Loucy (cell line): ENCODE results near the gene NHLH1.

ENCODE experiments used
- H2AFZ ChIP-seq: fragments of 200-600 bp; sonication (generic); 2 replicates; pipeline ENCODE4 v1.6.0; 2016; ENCODE audit warnings: antibody characterized with exemption, mild to moderate bottlenecking, low read length, moderate library complexity
- H3F3A ChIP-seq: fragments of 200-600 bp; 2 replicates; pipeline ENCODE4 v1.6.0; 2016; ENCODE audit warnings: antibody characterized with exemption, low read depth, mild to moderate bottlenecking
- H3K27me3 ChIP-seq: fragments of 200-600 bp; sonication (generic); 2 replicates; pipeline ENCODE4 v1.6.1; 2014; ENCODE audit warnings: low read length, mild to moderate bottlenecking; ENCODE audit not compliant: insufficient read depth, poor library complexity, severe bottlenecking
- H3K36me3 ChIP-seq: fragments of 200-600 bp; sonication (generic); 2 replicates; pipeline ENCODE4 v1.6.1; 2016; ENCODE audit warnings: low read length; ENCODE audit not compliant: insufficient read depth
- H3K4me1 ChIP-seq: fragments of 200-600 bp; sonication (generic); 2 replicates; pipeline ENCODE4 v1.5.1; 2014; ENCODE audit warnings: low read length, mild to moderate bottlenecking; ENCODE audit not compliant: insufficient read depth, poor library complexity, severe bottlenecking
- H3K4me2 ChIP-seq: fragments of 200-600 bp; sonication (generic); 2 replicates; pipeline ENCODE4 v1.6.0; 2014; ENCODE audit warnings: antibody characterized with exemption, low read length, low read depth, mild to moderate bottlenecking; ENCODE audit not compliant: poor library complexity, severe bottlenecking
- H3K4me3 ChIP-seq: fragments of 200-600 bp; sonication (generic); 2 replicates; pipeline ENCODE4 v1.5.1; 2014; ENCODE audit warnings: low read length, mild to moderate bottlenecking, mixed read lengths; ENCODE audit not compliant: poor library complexity, severe bottlenecking
- H3K79me2 ChIP-seq: fragments of 200-600 bp; sonication (generic); 2 replicates; pipeline ENCODE4 v1.6.1; 2014; ENCODE audit warnings: low read length; ENCODE audit not compliant: insufficient read depth
- H3K9ac ChIP-seq: fragments of 200-600 bp; sonication (generic); 2 replicates; pipeline ENCODE4 v1.6.0; 2014; ENCODE audit warnings: mild to moderate bottlenecking, low read depth, low read length, moderate library complexity; ENCODE audit not compliant: poor library complexity, severe bottlenecking
- H3K9me2 ChIP-seq: fragments of 200-600 bp; sonication (generic); replicated peaks from 2 replicates; pipeline ENCODE4 v1.6.1; 2016; ENCODE audit warnings: low read depth, low read length, mixed read lengths
- H3K9me3 ChIP-seq: fragments of 200-600 bp; sonication (generic); 2 replicates; pipeline ENCODE4 v1.6.1; 2014; ENCODE audit warnings: mild to moderate bottlenecking, antibody characterized with exemption, low read length, low read depth; ENCODE audit not compliant: insufficient read depth
- H4K20me1 ChIP-seq: fragments of 200-600 bp; sonication (generic); 2 replicates; pipeline ENCODE4 v1.6.0; 2014; ENCODE audit warnings: antibody characterized with exemption, low read length, mild to moderate bottlenecking; ENCODE audit not compliant: insufficient read depth, poor library complexity, severe bottlenecking
- CTCF ChIP-seq: fragments of 200-600 bp; sonication (generic); conservative IDR thresholded peaks from 2 replicates; pipeline ENCODE4 v1.5.1; 2014; ENCODE audit warnings: mild to moderate bottlenecking, antibody characterized with exemption, low read length
- EZH2phosphoT487 ChIP-seq: fragments of 200-600 bp; IDR thresholded peaks from 2 replicates; pipeline ENCODE4 v1.6.1; 2018; ENCODE audit warnings: antibody characterized with exemption, mild to moderate bottlenecking, moderate library complexity, borderline replicate concordance

The NHLH1 gene

DNA sequence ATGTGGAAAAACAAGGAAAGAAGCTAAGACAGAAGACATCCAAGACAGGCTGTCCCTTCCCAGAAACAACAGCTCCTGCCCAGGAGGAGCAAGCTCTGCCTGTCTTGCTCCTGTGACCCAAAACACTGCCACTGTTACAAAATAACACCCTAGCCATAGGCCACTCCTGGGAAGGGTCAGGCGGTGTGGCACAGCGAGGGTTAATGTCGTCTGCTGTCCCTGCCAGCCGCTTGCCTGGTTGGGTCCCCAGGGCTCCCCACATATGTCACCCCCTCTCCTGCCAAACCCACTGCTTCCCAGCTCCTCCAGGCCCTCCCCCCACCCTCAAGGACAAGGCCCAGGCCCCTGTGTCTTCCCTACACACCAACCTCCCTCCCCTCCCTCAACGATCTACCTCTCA, 3.9 kb upstream of the NHLH1 start:
- no peak overlapping the region for H3K4me3 ChIP-seq
- H3F3A ChIP-seq = no peaks in the 10 kb centered on the region
- H2AFZ ChIP-seq = no peak overlapping the region
- no peak overlapping the region for H3K9ac ChIP-seq
- no peaks in the 10 kb centered on the region for H3K9me2 ChIP-seq
- H4K20me1 ChIP-seq = no peaks in the 10 kb centered on the region
- no peak for TF ChIP-seq EZH2phosphoT487
- TF ChIP-seq CTCF = no peak
- peaks cover 6% of the 10 kb centered on the region for H3K4me1 ChIP-seq
- H3K9me3 ChIP-seq = no peaks in the 10 kb centered on the region
- H3K79me2 ChIP-seq = no peaks in the 10 kb centered on the region
- H3K27me3 ChIP-seq = no peaks in the 10 kb centered on the region
- H3K36me3 ChIP-seq = peaks cover 5% of the 10 kb centered on the region; the same call in 1 of the 2 replicates
- no peak overlapping the region for H3K4me2 ChIP-seq

- TF ChIP-seq CTCF (no peak), EZH2phosphoT487 (no peak)
- Histone ChIP-seq H3K9ac (no peak overlapping the region), H3K4me3 (no peak overlapping the region)
Measured at GRCh38 chr1:160363951-160364735, 2.7 kb upstream of the NHLH1 start.

GRCh38 chr1:160365325-160365724, 1.5 kb upstream of the NHLH1 start:
- no peaks in the 10 kb centered on the region for H3F3A ChIP-seq
- no peaks in the 10 kb centered on the region for H3K79me2 ChIP-seq
- no peaks in the 10 kb centered on the region for H3K9me3 ChIP-seq
- no peak overlapping the region for H3K9ac ChIP-seq
- no peak overlapping the region for H3K4me2 ChIP-seq
- H3K4me3 ChIP-seq = no peak overlapping the region
- no peaks in the 10 kb centered on the region for H3K9me2 ChIP-seq
- no peaks in the 10 kb centered on the region for H4K20me1 ChIP-seq
- TF ChIP-seq EZH2phosphoT487 = no peak
- no peak for TF ChIP-seq CTCF
- H3K36me3 ChIP-seq = no peaks in the 10 kb centered on the region; the same call in 1 of the 2 replicates
- H3K4me1 ChIP-seq = peaks cover 12% of the 10 kb centered on the region
- no peaks in the 10 kb centered on the region for H3K27me3 ChIP-seq
- no peak overlapping the region for H2AFZ ChIP-seq

More at GRCh38 chr1:160363951-160364735, 2.7 kb upstream of the NHLH1 start:
- no peaks in the 10 kb centered on the region for H3K9me2 ChIP-seq
- no peaks in the 10 kb centered on the region for H4K20me1 ChIP-seq
- H3K9me3 ChIP-seq = no peaks in the 10 kb centered on the region
- H3K27me3 ChIP-seq = no peaks in the 10 kb centered on the region
- H3K36me3 ChIP-seq = no peaks in the 10 kb centered on the region; the same call in 1 of the 2 replicates
- H2AFZ ChIP-seq = no peak overlapping the region
- no peak overlapping the region for H3K4me2 ChIP-seq
- H3K79me2 ChIP-seq = no peaks in the 10 kb centered on the region
- no peaks in the 10 kb centered on the region for H3F3A ChIP-seq
- peaks cover 12% of the 10 kb centered on the region for H3K4me1 ChIP-seq
